BJ (cell line): ENCODE data around the gene VSTM2L. TPM values are rescaled to one million over a fixed set of nuclear protein-coding genes. Genes with fewer than 3 reads are reported as not detected.

Experiments used
- CTCF ChIA-PET: fragments of 350-600 bp; formaldehyde crosslinking; extraction: SDS; loops from one replicate; lab custom pipeline; 2021; ENCODE audit warnings: antibody characterized with exemption, inconsistent platforms; lab: Yijun Ruan, JAX
- POLR2A ChIA-PET: fragments of 300-600 bp; sonication (Branson Sonifier 250); formaldehyde crosslinking; extraction: SDS; loops from one replicate; lab custom pipeline; 2021; ENCODE audit warnings: antibody characterized with exemption; lab: Charles Lee
- DNase-seq: peaks from one replicate; pipeline ENCODE4 v3.0.0-alpha.2; 2011; ENCODE audit warnings: low read depth
- H3K27me3 ChIP-seq: 2 replicates; pipeline ENCODE4 v1.6.0; 2011; ENCODE audit warnings: low read length; ENCODE audit not compliant: control insufficient read depth, insufficient read depth
- H3K36me3 ChIP-seq: 2 replicates; pipeline ENCODE4 v1.5.1; 2011; ENCODE audit warnings: low read length; ENCODE audit not compliant: control insufficient read depth, insufficient read depth
- H3K4me3 ChIP-seq: 2 replicates; pipeline ENCODE4 v1.5.1; 2011; ENCODE audit warnings: low read depth, mild to moderate bottlenecking, control low read depth, low read length
- polyA plus RNA-seq: library from polyadenylated mRNA; depleted of rRNA; stranded (reverse); fragments of >200 nt; gene quantifications from 2 replicates; pipeline ENCODE4 v1.2.3, GENCODE V29; 2011
- TF ChIP-seq, protein P1 (sequence below): IDR thresholded peaks from 2 replicates; pipeline ENCODE4 v1.5.1; 2011; ENCODE audit warnings: low read depth, mild to moderate bottlenecking, control low read depth, inconsistent platforms, low read length, moderate library complexity; ENCODE audit not compliant: insufficient read depth

VSTM2L gene
- polyA plus RNA-seq, 1 experiment, result 1.2 TPM

DNA sequence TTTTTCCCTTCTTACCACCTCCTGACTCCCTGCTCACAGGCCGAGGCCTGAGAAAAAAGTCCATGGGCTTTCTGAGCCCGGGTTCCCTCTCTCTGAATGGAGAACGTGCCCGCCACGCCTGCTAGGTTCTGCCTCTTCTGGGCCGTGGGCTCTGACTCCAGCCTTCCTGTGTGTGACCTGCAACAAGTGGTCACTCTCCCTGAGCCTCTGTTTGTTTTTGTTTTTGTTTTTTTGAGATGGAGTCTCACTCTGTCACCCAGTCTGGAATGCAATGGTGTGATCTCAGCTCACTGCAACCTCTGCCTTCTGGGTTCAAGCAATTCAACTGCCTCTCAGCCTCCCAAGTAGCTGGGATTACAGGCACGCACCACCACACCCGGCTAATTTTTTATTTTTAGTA, 17.9 kb upstream of the VSTM2L start:
- no peak for DNase-seq
- Histone ChIP-seq H3K27me3 (peaks cover 13% of the 10 kb centered on the region), H3K4me3 (no peak overlapping the region), H3K36me3 (no peaks in the 10 kb centered on the region)
- ChIA-PET POLR2A (no interaction called here), CTCF (no interaction called here)
- TF ChIP-seq, protein P1, sequence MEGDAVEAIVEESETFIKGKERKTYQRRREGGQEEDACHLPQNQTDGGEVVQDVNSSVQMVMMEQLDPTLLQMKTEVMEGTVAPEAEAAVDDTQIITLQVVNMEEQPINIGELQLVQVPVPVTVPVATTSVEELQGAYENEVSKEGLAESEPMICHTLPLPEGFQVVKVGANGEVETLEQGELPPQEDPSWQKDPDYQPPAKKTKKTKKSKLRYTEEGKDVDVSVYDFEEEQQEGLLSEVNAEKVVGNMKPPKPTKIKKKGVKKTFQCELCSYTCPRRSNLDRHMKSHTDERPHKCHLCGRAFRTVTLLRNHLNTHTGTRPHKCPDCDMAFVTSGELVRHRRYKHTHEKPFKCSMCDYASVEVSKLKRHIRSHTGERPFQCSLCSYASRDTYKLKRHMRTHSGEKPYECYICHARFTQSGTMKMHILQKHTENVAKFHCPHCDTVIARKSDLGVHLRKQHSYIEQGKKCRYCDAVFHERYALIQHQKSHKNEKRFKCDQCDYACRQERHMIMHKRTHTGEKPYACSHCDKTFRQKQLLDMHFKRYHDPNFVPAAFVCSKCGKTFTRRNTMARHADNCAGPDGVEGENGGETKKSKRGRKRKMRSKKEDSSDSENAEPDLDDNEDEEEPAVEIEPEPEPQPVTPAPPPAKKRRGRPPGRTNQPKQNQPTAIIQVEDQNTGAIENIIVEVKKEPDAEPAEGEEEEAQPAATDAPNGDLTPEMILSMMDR, result no peak

DNA sequence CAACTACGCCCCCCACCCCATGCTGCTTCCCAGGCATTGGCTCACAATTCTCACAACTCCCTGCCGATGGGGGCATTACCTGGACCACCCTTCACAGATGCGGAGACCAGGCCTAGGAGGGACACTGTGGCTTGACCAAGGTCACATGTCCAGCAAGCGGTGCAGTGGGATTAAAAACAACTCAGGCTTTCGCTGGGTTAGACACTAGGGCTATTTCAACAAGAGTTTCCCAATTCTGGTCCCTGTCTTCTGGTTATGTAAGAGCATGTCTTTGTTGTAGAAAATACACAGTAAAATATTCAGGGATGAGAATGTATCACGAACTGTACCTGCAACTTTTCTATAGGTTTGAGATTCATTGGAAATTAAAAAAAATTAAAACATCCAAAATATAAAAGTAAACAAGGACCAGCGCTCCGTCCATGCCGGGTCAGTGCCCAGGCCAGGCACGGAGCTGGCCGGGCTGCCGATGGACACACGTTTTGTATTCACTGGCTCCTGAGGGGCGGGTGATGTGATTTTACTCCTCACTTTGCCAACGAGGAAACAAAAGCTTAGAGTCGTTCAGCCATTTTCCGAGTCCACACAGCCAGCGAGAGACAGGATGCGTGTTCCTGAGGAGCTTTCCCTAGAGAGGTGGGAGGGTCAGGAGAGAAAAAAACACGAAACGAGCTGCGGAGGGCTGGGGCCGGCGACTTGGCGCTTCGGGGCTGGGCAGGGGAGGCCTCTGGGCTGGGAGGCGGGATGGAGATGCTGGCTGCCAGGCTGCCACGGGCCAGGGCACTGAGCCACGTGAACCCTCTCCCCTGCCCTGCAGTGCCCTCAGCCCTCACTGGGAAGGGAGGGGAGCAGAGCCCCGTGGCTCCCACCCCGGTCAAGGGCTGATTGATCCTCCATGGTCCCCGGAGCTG, 17.1 kb upstream of the VSTM2L start:
- ChIA-PET POLR2A (no interaction called here), CTCF (no interaction called here)
- DNase-seq, result no peak
- TF ChIP-seq, protein P1, result no peak
- H3K27me3 ChIP-seq, result peaks cover 13% of the 10 kb centered on the region
- no peak overlapping the region for H3K4me3 ChIP-seq
- no peaks in the 10 kb centered on the region for H3K36me3 ChIP-seq

DNA sequence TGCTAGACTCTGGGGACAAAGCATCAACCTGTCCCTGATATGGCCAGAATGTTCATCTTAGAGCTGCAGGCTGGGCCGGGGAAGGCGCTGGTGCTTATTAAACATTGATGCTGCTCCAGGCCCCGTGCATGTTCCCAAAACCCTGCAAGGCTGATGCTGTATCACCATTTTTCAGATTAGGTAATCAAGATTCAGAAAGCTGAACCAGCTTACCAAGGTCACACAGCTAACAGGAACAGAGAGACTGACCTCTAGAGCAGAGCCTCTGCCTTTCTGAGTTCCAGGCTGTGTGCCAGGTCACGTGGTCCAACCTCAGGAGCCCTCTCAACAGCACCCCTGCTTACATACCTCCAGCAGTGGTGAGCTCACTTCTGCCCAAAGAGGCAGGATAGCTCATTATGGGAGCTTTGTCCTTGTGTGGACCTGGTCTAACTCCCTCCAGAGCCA, 16.1 kb upstream of the VSTM2L start:
- ChIA-PET CTCF (no interaction called here), POLR2A (no interaction called here)
- Histone ChIP-seq H3K36me3 (no peaks in the 10 kb centered on the region), H3K27me3 (peaks cover 14% of the 10 kb centered on the region), H3K4me3 (no peak overlapping the region)
- TF ChIP-seq, protein P1, result no peak
- no peak for DNase-seq

DNA sequence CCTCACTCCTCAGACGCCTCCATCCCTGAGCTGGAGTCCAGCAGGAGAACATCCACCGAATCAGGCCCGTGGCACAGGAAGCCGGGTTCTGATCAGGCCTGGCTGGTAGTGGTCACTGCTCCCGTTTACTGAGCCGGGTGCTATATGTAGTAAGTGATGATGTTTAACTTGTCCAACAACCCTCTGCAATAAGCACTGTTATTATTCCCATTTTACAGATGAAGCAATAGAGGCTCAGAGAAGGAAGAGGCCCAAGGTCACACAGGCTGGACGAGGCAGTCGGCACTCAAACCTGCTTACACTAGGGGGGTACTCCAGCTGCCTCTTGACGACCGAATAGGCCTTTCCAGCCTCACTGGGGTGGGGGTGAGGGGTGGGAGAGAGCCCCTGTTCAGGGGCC, 14.3 kb upstream of the VSTM2L start:
- no peak for DNase-seq
- CTCF ChIA-PET, result no interaction called here
- Histone ChIP-seq H3K4me3 (no peak overlapping the region), H3K27me3 (peaks cover 10% of the 10 kb centered on the region), H3K36me3 (no peaks in the 10 kb centered on the region)
- TF ChIP-seq, protein P1, result no peak
- POLR2A ChIA-PET, result no interaction called here

DNA sequence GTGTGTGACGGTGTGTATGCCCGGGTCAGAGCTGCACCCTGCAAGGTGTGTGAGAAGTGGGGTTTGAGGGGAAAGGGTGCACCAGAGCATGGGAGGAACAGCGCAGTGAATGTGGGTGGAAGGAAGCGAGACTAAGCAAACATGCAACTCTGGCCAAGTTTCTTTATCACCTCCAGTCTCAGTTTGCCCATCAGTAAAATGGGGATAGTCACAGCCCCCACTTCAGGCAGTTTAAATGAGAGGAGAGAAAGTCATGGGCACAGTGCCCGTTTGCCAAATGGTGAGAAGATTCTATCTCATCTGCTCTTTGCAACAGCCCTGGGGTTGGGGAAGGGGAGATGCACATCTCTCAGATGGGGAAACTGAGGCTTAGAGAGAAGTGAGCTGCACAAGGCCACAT, 12.8 kb upstream of the VSTM2L start:
- no peak for DNase-seq
- CTCF ChIA-PET, result no interaction called here
- POLR2A ChIA-PET, result no interaction called here

More for the DNA sequence above, 12.8 kb upstream of the VSTM2L start:
- peaks cover 10% of the 10 kb centered on the region for H3K27me3 ChIP-seq
- TF ChIP-seq, protein P1, result no peak
- H3K4me3 ChIP-seq, result no peak overlapping the region
- H3K36me3 ChIP-seq, result no peaks in the 10 kb centered on the region
